Measurements from ENCODE around the gene PCYT1A. TPM values are rescaled to one million over a fixed set of nuclear protein-coding genes. Genes with fewer than 3 reads are reported as not detected.

PCYT1A gene
- total RNA-seq, 1 experiment from 2014 or later: 96.8 TPM

- intact Hi-C loops (cut with micrococcal nuclease; ENCODE audit: unreplicated experiment) (no loop called here), in situ Hi-C loops (cut with HindIII; ENCODE audit: low pct_unique_long_range_greater_than_20kb, low sequenced_read_pairs) (loop anchor here (25.0 kb wide), 1 partner anchor 94 kb away; the partner anchor contains the start of gene TFRC)
- no peak for DNase-seq (ENCODE audit: low read depth, low spot score)
- Histone ChIP-seq H3K36me3 (ENCODE audit: control insufficient read depth, insufficient read depth, low read length) (no peaks in the 10 kb centered on the region), H3K27me3 (ENCODE audit: control insufficient read depth, insufficient read depth, low read length) (no peaks in the 10 kb centered on the region), H3K4me1 (ENCODE audit: control insufficient read depth, insufficient read depth, low read length) (peaks cover 10% of the 10 kb centered on the region; the same call in 1 of the 2 replicates), H3K4me3 (ENCODE audit: low read depth in 2 of 2, low read length in 2 of 2) (no peak overlapping the region), H3K9me3 (ENCODE audit: control insufficient read depth, insufficient read depth, low read depth, low read length) (no peaks in the 10 kb centered on the region), H3K27ac (ENCODE audit: low read length) (no peak overlapping the region)
- POLR2A ChIA-PET: interaction anchor here (0.8 kb wide), 1 partner anchor 108 kb away, joined by 6 read pairs; no protein-coding TSS in a partner anchor
- TF ChIP-seq REST (IDR thresholded peaks at IDR 0.05; ENCODE audit: insufficient read depth in 1 of 2, low read depth in 2 of 2, low read length in 1 of 2) (no peak), CTCF (IDR thresholded peaks at IDR 0.05) (no peak), POLR2AphosphoS5 (IDR thresholded peaks at IDR 0.05; ENCODE audit: low read depth, low read length) (no peak), TCF7L2 (IDR thresholded peaks at IDR 0.05; ENCODE audit: low read depth, low read length) (no peak), SIN3A (IDR thresholded peaks at IDR 0.05; ENCODE audit: borderline replicate concordance, insufficient read depth, low read depth, low read length) (no peak)
- CTCF ChIA-PET: interaction anchor here (0.6 to 1.2 kb wide), 2 partner anchors 72 to 158 kb away, joined by 3 to 4 read pairs; no protein-coding TSS in a partner anchor
- ATAC-seq: no peak
- BruUV-seq (replicated peaks): no TSS peak
These were observed 106.4 kb downstream of the PCYT1A start for GRCh38 chr3:196181127-196181546.

GRCh38 chr3:196180346-196180745 is 107.2 kb downstream of the PCYT1A start:
- H3K9me3 ChIP-seq (ENCODE audit: control insufficient read depth, insufficient read depth, low read depth, low read length): no peaks in the 10 kb centered on the region
- no TSS peak for BruUV-seq (replicated peaks)
- in situ Hi-C loops (cut with HindIII; ENCODE audit: low pct_unique_long_range_greater_than_20kb, low sequenced_read_pairs): loop anchor here (25.0 kb wide), 1 partner anchor 93 kb away; the partner anchor contains the start of gene TFRC
- H3K27me3 ChIP-seq (ENCODE audit: control insufficient read depth, insufficient read depth, low read length): no peaks in the 10 kb centered on the region
- ChIA-PET CTCF (no interaction called here), POLR2A (no interaction called here)
- H3K27ac ChIP-seq (ENCODE audit: low read length): no peak overlapping the region
- H3K4me1 ChIP-seq (ENCODE audit: control insufficient read depth, insufficient read depth, low read length): peaks cover 10% of the 10 kb centered on the region; the same call in 1 of the 2 replicates
- TF ChIP-seq REST (IDR thresholded peaks at IDR 0.05; ENCODE audit: insufficient read depth in 1 of 2, low read depth in 2 of 2, low read length in 1 of 2) (no peak), CTCF (IDR thresholded peaks at IDR 0.05) (no peak), SIN3A (IDR thresholded peaks at IDR 0.05; ENCODE audit: borderline replicate concordance, insufficient read depth, low read depth, low read length) (no peak), TCF7L2 (IDR thresholded peaks at IDR 0.05; ENCODE audit: low read depth, low read length) (no peak), POLR2AphosphoS5 (IDR thresholded peaks at IDR 0.05; ENCODE audit: low read depth, low read length) (no peak)
- ATAC-seq (no peak), DNase-seq (ENCODE audit: low read depth, low spot score) (no peak)
- intact Hi-C loops (cut with micrococcal nuclease; ENCODE audit: unreplicated experiment): no loop called here
- no peak overlapping the region for H3K4me3 ChIP-seq (ENCODE audit: low read depth in 2 of 2, low read length in 2 of 2)
- H3K36me3 ChIP-seq (ENCODE audit: control insufficient read depth, insufficient read depth, low read length): no peaks in the 10 kb centered on the region
